GM10847 (cell line): Measurements from ENCODE around the gene TMEM151B.

Experiments used
- POLR2A ChIP-seq: IDR thresholded peaks from 2 replicates; pipeline ENCODE4 v1.6.1; 2011; ENCODE audit not compliant: insufficient read length; ENCODE audit errors: extremely low read depth

Gene TMEM151B

DNA sequence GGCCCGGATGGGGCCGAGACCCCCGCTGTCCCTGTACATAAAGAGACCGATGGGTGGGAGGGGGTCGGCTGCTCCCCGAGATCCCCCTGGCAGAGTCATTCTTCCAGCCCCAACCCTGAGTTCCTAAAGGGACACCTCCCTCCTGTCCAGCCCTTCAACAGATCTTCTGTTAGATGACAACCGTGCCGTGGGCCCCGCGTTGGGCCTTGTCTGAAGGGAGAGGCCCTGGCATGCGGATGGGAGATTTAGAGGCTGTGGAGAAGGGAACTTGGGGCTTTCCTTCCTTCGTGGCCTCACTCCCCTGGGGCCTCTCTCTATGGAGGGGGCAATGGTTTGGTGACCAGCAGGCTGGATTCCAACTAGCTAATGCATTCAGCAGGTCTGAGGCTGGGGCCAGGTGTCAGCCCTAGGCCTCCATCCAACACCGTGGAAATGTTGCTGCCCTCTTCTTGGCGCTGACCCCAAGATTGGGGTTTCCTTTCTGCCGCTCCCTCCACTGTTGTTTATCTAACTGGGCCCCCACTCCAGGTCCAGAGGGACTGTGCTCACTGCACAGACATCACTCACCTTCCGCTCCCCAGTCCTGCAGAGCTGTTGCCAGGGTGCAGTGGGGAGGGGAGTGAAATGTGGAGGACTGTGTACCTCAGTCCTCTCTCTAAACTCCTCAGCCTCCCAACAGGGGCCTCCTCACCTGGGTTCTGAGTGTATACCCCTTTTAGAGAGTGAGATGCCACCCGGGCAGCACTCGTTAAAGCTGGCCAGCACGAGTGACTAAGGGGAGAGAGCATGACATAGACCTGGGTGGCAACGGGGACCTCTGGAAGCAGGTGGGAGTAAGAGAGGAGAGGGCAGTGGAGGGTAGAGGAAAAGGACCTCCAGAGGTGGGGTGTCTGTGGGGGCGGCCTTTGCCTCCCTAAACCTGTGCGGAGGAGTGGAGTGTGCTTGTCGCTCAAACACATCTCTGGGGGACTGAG, 6.7 kb downstream of the TMEM151B start:
- no peak for TF ChIP-seq POLR2A

- no peak for TF ChIP-seq POLR2A
Observed at GRCh38 chr6:44277763-44278162, 7.5 kb downstream of the TMEM151B start.

DNA sequence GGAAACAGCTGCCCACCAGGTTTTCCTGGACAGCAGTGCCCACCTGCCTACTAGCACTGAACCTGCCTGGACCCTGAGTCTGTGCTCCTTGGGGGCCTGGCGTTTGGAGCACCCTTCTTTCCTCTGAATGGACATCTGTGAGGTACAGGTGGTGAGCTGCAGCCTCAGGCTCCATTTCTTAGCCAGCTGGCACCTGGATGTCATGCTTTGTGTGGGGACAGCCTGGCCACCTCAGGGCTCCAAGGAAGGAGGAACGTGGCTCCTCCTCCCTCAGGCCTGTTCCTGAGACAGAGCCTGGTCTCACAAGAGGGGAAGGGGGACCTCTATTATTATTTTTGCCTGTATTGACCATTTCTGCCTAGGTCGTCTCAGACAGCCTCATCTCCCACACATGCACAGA, 8.1 kb downstream of the TMEM151B start:
- no peak for TF ChIP-seq POLR2A

- no peak for TF ChIP-seq POLR2A
Observed at GRCh38 chr6:44278774-44279697, 8.8 kb downstream of the TMEM151B start.

- TF ChIP-seq POLR2A: no peak
Observed at GRCh38 chr6:44284121-44284520, 13.9 kb downstream of the TMEM151B start.

GRCh38 chr6:44284867-44285266, 14.6 kb downstream of the TMEM151B start:
- TF ChIP-seq POLR2A: no peak

DNA sequence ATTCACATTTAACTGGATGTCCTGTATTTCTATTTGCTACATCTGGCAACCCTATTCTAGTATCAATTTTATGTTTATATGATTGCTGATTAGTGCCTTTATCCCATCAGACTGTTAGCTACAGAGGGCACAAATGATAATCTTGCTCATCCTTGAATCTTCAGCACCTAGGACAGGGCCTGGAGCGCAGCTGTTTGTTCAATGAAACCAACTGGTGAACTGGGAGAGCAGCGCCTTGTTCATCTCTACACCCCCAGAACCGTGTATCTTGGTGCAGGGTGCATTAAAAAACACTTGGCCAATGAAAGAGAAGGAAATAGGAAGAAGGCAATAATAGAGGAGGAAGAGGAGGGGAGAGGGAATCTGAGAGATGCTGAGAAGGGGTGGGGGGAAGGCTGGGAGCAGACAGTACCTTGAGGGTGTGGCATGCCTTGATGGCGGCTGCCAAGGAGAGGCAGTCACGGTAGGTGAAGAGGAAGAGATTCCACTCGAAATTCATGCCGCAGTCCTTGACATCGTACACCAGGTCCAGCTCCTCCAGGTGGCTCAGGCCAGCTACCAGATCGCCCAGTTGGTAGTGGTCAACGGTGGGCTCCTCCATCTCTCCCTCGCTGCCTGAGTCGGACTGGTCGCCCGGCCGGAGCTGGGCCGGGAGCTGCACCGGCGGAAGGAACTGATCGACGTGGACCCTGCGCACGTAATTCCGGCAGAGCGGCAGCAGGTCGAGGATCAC, 15.5 kb downstream of the TMEM151B start:
- TF ChIP-seq POLR2A: no peak

DNA sequence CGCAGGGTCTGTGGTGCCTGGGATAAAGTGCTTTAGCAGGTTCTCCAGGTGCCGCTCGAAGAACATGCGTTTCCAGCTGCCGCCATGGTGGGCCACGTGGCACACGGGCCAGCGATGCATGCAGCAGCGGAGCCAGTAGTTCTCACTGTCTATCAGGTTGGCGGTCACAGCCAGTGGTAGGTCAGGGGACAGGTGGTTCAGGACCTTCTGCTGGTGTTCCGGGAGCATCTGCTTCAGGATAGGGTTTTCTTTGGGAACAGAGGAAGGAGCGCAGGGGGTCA, 16.0 kb downstream of the TMEM151B start:
- no peak for TF ChIP-seq POLR2A

GRCh38 chr6:44286747-44287146, 16.5 kb downstream of the TMEM151B start:
- TF ChIP-seq POLR2A: no peak

GRCh38 chr6:44289726-44290260, 19.5 kb downstream of the TMEM151B start:
- no peak for TF ChIP-seq POLR2A

DNA sequence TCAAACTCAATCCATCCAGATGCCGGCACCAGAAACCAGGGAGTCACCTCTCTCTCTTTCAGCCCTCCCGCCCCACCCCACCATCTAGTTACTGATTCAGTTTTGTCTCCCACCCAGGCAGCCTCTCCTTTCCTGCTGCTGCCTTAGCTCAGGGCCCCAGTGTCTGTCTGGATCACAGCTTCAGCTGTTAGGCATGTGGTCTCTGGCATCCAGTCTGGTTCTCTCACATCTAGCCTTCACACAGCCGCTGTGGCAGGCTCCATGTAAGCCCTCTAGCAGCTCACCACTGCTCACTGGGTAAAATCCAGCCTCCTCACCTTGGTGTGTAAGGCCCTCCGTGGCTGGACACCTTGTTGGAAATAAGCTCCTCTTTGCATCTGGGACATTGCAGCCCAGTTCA, 21.6 kb downstream of the TMEM151B start:
- no peak for TF ChIP-seq POLR2A

- no peak for TF ChIP-seq POLR2A
Observed at GRCh38 chr6:44292661-44293365, 22.6 kb downstream of the TMEM151B start.

GRCh38 chr6:44294832-44295791, 24.9 kb downstream of the TMEM151B start:
- no peak for TF ChIP-seq POLR2A
